Measurements from ENCODE around the gene CDH4. TPM values are rescaled to one million over a fixed set of nuclear protein-coding genes. Genes with fewer than 3 reads are reported as not detected.
"Not testable (repeated sequence)": the region's sequence is repeated elsewhere in the genome, so short reads cannot be mapped to it uniquely, and the experiment has no call there.

The CDH4 gene
- total RNA-seq, 1 donor from 2014 or later, result 2.9 TPM

DNA sequence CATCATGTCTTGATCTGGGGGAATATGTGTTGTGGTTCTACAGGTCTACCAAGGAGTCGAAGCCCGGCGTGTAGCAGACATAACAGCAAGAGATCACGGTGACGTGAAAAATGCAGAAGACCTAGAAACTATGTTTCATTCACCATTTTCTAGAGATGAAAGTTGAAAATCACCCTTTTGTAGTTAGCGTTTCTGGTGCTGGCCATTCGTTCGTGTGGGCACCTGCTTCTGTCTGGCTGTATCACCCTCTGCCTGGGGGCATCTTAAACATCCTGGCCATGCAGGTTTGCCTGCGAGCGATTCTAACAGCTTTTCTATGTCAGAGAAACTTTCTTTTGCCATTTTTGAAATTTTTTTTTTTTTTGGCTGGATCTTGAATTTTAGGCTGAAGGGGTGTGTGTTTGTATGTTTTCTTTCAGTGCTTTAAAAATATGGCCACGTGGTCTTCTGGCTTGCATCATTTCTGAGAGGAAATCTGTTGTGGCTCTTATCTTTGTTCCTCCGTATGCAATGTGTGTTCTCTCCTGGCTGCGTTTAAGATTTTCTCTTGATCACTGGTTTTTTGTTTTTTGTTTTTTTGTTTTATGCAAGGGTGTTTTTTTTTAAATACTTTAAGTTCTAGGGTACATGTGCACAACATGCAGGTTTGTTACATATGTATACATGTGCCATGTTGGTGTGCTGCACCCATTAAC is 226.7 kb downstream of the CDH4 start:
- Histone ChIP-seq H3F3A (ENCODE audit: low read depth) (no peaks in the 10 kb centered on the region), H3K4me1 (no peaks in the 10 kb centered on the region), H3K79me2 (ENCODE audit: low read depth) (no peaks in the 10 kb centered on the region), H3K27me3 (no peaks in the 10 kb centered on the region), H3K9me3 (ENCODE audit: low read depth) (no peaks in the 10 kb centered on the region), H3K36me3 (no peaks in the 10 kb centered on the region), H4K20me1 (ENCODE audit: low read depth) (no peaks in the 10 kb centered on the region), H3K4me3 (no peak overlapping the region), H3K9ac (no peak overlapping the region), H3K27ac (no peak overlapping the region), H3K4me2 (no peak overlapping the region), H2AFZ (replicated peaks) (no peak overlapping the region)
- DNase-seq (ENCODE audit: low spot score), result no peak
- Mint-ChIP-seq H3K4me1 (peaks cover 16% of the 10 kb centered on the region), H3K4me3 (no peak overlapping the region), H3K36me3 (peaks cover 7% of the 10 kb centered on the region), H3K27me3 (ENCODE audit: insufficient read depth, low read depth) (peaks cover 6% of the 10 kb centered on the region), H3K27ac (no peak overlapping the region), H3K9me3 (peaks cover 7% of the 10 kb centered on the region)
- TF ChIP-seq EZH2 (IDR thresholded peaks at IDR 0.05) (no peak), EZH2phosphoT487 (IDR thresholded peaks at IDR 0.05) (no peak), CTCF (IDR thresholded peaks at IDR 0.05) (no peak)

GRCh38 chr20:61479433-61479832 is 227.4 kb downstream of the CDH4 start:
- not testable (repeated sequence) for H3K27me3 Mint-ChIP-seq (ENCODE audit: insufficient read depth, low read depth); H3K4me2 ChIP-seq; H3K36me3 ChIP-seq; DNase-seq (ENCODE audit: low spot score); H2AFZ ChIP-seq (replicated peaks); H3K4me3 ChIP-seq; H3F3A ChIP-seq (ENCODE audit: low read depth); H3K4me1 ChIP-seq; H3K4me3 Mint-ChIP-seq; H4K20me1 ChIP-seq (ENCODE audit: low read depth); H3K9me3 ChIP-seq (ENCODE audit: low read depth); H3K27ac Mint-ChIP-seq; H3K79me2 ChIP-seq (ENCODE audit: low read depth); H3K9me3 Mint-ChIP-seq; H3K27me3 ChIP-seq; H3K36me3 Mint-ChIP-seq; H3K9ac ChIP-seq; H3K27ac ChIP-seq
- H3K4me1 Mint-ChIP-seq, result peaks cover 15% of the 10 kb centered on the region

DNA sequence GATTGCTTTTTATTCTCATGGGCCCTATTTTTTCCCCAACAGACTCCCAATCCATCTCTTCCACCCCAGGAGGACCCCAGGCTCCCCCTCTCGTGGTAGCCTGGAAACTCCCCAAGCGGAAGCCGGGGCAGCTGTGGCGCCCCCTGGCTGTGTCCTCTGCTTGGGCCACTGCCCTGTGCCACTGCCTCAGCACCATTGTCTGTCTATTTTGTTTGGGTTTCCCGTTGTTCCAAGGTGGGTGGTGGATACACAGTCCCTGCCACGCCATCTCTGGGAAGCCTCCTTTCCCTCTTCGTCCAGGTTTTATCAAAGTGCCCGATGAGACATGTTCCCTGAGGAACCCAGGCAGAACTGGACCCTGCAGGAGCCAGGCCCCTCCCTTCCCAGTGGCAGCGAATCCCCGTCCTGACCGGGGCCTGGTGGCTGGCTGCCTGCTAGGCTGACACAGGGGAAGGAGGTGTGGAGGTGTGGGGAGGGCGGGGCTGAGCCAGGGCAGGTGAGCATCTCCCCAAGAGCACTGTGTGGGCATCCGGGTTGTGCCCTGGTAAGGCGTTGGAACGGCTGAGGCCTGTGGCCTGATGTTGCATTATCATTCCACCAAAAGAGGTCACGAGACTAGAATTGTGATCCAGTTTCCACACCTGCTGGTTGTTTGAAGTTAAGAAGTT is 228.2 kb downstream of the CDH4 start:
- Histone ChIP-seq H3K4me1 (no peaks in the 10 kb centered on the region), H3K36me3 (no peaks in the 10 kb centered on the region), H3F3A (ENCODE audit: low read depth) (no peaks in the 10 kb centered on the region), H4K20me1 (ENCODE audit: low read depth) (no peaks in the 10 kb centered on the region), H3K9ac (no peak overlapping the region), H3K4me3 (no peak overlapping the region), H3K27ac (no peak overlapping the region), H3K4me2 (no peak overlapping the region), H3K79me2 (ENCODE audit: low read depth) (no peaks in the 10 kb centered on the region), H3K9me3 (ENCODE audit: low read depth) (no peaks in the 10 kb centered on the region), H3K27me3 (no peaks in the 10 kb centered on the region), H2AFZ (replicated peaks) (no peak overlapping the region)
- Mint-ChIP-seq H3K4me1 (peaks cover 15% of the 10 kb centered on the region), H3K9me3 (peaks cover 7% of the 10 kb centered on the region), H3K36me3 (peaks cover 7% of the 10 kb centered on the region), H3K27me3 (ENCODE audit: insufficient read depth, low read depth) (peaks cover 6% of the 10 kb centered on the region), H3K4me3 (no peak overlapping the region), H3K27ac (no peak overlapping the region)
- DNase-seq (ENCODE audit: low spot score), result no peak
- no peak for TF ChIP-seq EZH2 (IDR thresholded peaks at IDR 0.05)
- no peak for TF ChIP-seq EZH2phosphoT487 (IDR thresholded peaks at IDR 0.05)
- peak; percentile 43 for TF ChIP-seq CTCF (IDR thresholded peaks at IDR 0.05)

All from neural progenitor cell (in vitro differentiated cells).